Measurements from ENCODE around the gene ROCK2.

GRCh38 chr2:11364565-11364887 is 20.1 kb upstream of the ROCK2 start:
- TF ChIP-seq, protein P1, sequence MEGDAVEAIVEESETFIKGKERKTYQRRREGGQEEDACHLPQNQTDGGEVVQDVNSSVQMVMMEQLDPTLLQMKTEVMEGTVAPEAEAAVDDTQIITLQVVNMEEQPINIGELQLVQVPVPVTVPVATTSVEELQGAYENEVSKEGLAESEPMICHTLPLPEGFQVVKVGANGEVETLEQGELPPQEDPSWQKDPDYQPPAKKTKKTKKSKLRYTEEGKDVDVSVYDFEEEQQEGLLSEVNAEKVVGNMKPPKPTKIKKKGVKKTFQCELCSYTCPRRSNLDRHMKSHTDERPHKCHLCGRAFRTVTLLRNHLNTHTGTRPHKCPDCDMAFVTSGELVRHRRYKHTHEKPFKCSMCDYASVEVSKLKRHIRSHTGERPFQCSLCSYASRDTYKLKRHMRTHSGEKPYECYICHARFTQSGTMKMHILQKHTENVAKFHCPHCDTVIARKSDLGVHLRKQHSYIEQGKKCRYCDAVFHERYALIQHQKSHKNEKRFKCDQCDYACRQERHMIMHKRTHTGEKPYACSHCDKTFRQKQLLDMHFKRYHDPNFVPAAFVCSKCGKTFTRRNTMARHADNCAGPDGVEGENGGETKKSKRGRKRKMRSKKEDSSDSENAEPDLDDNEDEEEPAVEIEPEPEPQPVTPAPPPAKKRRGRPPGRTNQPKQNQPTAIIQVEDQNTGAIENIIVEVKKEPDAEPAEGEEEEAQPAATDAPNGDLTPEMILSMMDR (IDR thresholded peaks at IDR 0.05) = no peak
- no peak for TF ChIP-seq EP300 (IDR thresholded peaks at IDR 0.05)
- TF ChIP-seq POLR2A (IDR thresholded peaks at IDR 0.05) = no peak
- TF ChIP-seq POLR2AphosphoS5 (IDR thresholded peaks at IDR 0.05) = no peak
